GM21447 (cell line): ENCODE results near the gene CPN2.

Experiments used
- ATAC-seq: cut with Tn5 transposase; IDR thresholded peaks from one replicate; pipeline ENCODE4 v1.9.1; 2021; ENCODE audit not compliant: unreplicated experiment

CPN2 gene

GRCh38 chr3:194351080-194351672 is at the start of gene CPN2:
Gene CPN2 (minus strand): TSS chr3:194351328. CDS start chr3:194342702, 8,626 bp downstream.
- ATAC-seq = no peak

GRCh38 chr3:194399874-194400411 is 48.8 kb upstream of the CPN2 start:
- no peak for ATAC-seq

- ATAC-seq = no peak
Observed at GRCh38 chr3:194399166-194399565, 48.0 kb upstream of the CPN2 start, which contains the start of gene GP5. Gene GP5 (minus strand): TSS chr3:194399266. CDS start chr3:194398282, 984 bp downstream.

GRCh38 chr3:194397757-194398312 is 46.7 kb upstream of the CPN2 start:
- no peak for ATAC-seq

- no peak for ATAC-seq
Observed at GRCh38 chr3:194396859-194397756, 46.0 kb upstream of the CPN2 start.

GRCh38 chr3:194396539-194396858 is 45.4 kb upstream of the CPN2 start:
- ATAC-seq = no peak

GRCh38 chr3:194395778-194396538 is 44.8 kb upstream of the CPN2 start:
- ATAC-seq = no peak

GRCh38 chr3:194395212-194395611 is 44.1 kb upstream of the CPN2 start:
- ATAC-seq = no peak

- no peak for ATAC-seq
Observed at GRCh38 chr3:194392576-194392975, 41.4 kb upstream of the CPN2 start.

GRCh38 chr3:194390835-194391234 is 39.7 kb upstream of the CPN2 start:
- ATAC-seq = no peak

GRCh38 chr3:194389269-194389668 is 38.1 kb upstream of the CPN2 start:
- no peak for ATAC-seq

GRCh38 chr3:194387926-194388418 is 36.8 kb upstream of the CPN2 start:
- ATAC-seq = no peak

- no peak for ATAC-seq
Observed at GRCh38 chr3:194387276-194387675, 36.1 kb upstream of the CPN2 start.

- no peak for ATAC-seq
Observed at GRCh38 chr3:194386648-194387047, 35.5 kb upstream of the CPN2 start.

GRCh38 chr3:194386066-194386465 is 34.9 kb upstream of the CPN2 start:
- ATAC-seq = no peak

- ATAC-seq = no peak
Observed at GRCh38 chr3:194384569-194385001, 33.5 kb upstream of the CPN2 start.

GRCh38 chr3:194384156-194384555 is 33.0 kb upstream of the CPN2 start:
- ATAC-seq = no peak

GRCh38 chr3:194383276-194383940 is 32.3 kb upstream of the CPN2 start:
- ATAC-seq = no peak

GRCh38 chr3:194382892-194383223 is 31.7 kb upstream of the CPN2 start:
- no peak for ATAC-seq

- no peak for ATAC-seq
Observed at GRCh38 chr3:194382196-194382891, 31.2 kb upstream of the CPN2 start.
